Stimulated activated CD8-positive, alpha-beta memory T cell treated with anti-CD3 and anti-CD28 coated beads, Interleukin-7, amount 100 ng/mL, for 48 hours (primary cell): ENCODE results near the gene CPN1.
"Not testable (repeated sequence)": the region's sequence is repeated elsewhere in the genome, so short reads cannot be mapped to it uniquely, and the experiment has no call there.

Experiments used
- DNase-seq, 2 donors: peaks; one replicate each; pipeline ENCODE4 v3.0.0-alpha.2; 2020; ENCODE audit warnings: low read depth in 1 of 2; ENCODE audit errors: extremely low read depth in 1 of 2

Gene CPN1

GRCh38 chr10:100025576-100025975 lies 56.1 kb downstream of the CPN1 start:
- DNase-seq = no peak

GRCh38 chr10:100024748-100025147 lies 56.9 kb downstream of the CPN1 start:
- no peak for DNase-seq

- no peak for DNase-seq
Observed at GRCh38 chr10:100022403-100022802, 59.3 kb downstream of the CPN1 start.

GRCh38 chr10:100021322-100021721 lies 60.3 kb downstream of the CPN1 start:
- no peak for DNase-seq

GRCh38 chr10:100020886-100021253 lies 60.8 kb downstream of the CPN1 start:
- DNase-seq = no peak

- DNase-seq = no peak
Observed at GRCh38 chr10:100020142-100020885, 61.4 kb downstream of the CPN1 start.

- no peak for DNase-seq
Observed at GRCh38 chr10:100019787-100020141, 61.9 kb downstream of the CPN1 start.

GRCh38 chr10:100014071-100014762 lies 67.5 kb downstream of the CPN1 start:
- DNase-seq = no peak

GRCh38 chr10:100013621-100014020 lies 68.0 kb downstream of the CPN1 start:
- no peak for DNase-seq

GRCh38 chr10:100011906-100012305 lies 69.8 kb downstream of the CPN1 start:
- not testable (repeated sequence) for DNase-seq

GRCh38 chr10:100009793-100010676 lies 71.6 kb downstream of the CPN1 start, which contains the start of gene DNMBP:
Gene DNMBP (minus strand): TSS chr10:100009947. CDS start chr10:99972124, 37,823 bp downstream.
- DNase-seq = peak; percentile 65 to 76

- DNase-seq = peak in 1 of 2 donors; percentile 17
Observed at GRCh38 chr10:100009283-100009792, 72.3 kb downstream of the CPN1 start.

GRCh38 chr10:100008708-100009282 lies 72.9 kb downstream of the CPN1 start:
- DNase-seq = no peak

- DNase-seq = no peak
Observed at GRCh38 chr10:100008142-100008522, 73.5 kb downstream of the CPN1 start.

GRCh38 chr10:100007231-100008141 lies 74.2 kb downstream of the CPN1 start:
- DNase-seq = no peak

GRCh38 chr10:100006243-100006886 lies 75.3 kb downstream of the CPN1 start:
- DNase-seq = peak in 1 of 2 donors; percentile 3

- DNase-seq = no peak
Observed at GRCh38 chr10:100004805-100005510, 76.7 kb downstream of the CPN1 start.

GRCh38 chr10:100000109-100000644 lies 81.5 kb downstream of the CPN1 start:
- no peak for DNase-seq
